ENCODE measurements around the gene ALKBH7.
"Not testable (repeated sequence)": the region's sequence is repeated elsewhere in the genome, so short reads cannot be mapped to it uniquely, and the experiment has no call there.

Gene ALKBH7

DNA sequence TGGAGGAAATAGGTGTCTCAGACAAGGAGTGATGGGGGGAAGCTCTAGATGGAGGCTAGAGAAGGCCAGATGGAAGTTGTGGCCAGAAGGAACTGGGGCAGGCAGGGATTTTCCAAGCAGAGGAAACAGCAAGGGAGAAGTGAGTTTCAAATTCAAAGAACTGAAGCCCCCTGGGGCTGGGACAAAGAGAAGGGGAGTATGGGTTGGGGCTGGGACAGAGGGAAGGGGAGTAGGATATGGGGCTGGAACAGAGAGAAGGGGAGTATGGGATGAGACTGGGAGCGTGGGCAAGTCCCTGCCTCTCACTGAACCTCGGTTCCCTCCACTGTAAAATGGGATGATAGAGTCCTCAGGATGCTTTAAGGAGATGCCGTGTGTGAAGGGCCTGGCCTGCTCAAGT is 22.2 kb downstream of the ALKBH7 start:
- no peak for FAIRE-seq

DNA sequence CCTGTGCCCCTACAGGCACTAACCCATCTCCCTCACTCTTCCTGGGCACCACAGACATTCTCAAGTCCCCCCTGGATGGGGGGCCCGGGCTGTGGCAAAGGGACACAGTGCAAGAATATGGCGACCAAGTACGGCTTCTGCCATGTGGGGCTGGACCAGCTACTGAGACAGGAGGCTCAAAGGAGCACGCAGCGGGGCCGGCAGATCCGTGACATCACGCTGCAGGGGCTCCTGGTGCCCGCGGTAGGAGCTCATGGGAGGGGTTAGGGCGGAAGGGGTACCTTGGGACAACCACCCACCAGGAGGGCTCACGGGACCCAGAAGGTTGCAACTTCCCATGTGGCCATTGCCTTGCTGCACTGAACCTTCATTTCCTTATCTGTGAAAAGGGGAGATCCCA is 23.7 kb downstream of the ALKBH7 start:
- FAIRE-seq: no peak
- no peak for DNase-seq (ENCODE audit: insufficient read length, low spot score)

More for the DNA sequence above, 22.2 kb downstream of the ALKBH7 start:
- DNase-seq (ENCODE audit: insufficient read length, low spot score): no peak

DNA sequence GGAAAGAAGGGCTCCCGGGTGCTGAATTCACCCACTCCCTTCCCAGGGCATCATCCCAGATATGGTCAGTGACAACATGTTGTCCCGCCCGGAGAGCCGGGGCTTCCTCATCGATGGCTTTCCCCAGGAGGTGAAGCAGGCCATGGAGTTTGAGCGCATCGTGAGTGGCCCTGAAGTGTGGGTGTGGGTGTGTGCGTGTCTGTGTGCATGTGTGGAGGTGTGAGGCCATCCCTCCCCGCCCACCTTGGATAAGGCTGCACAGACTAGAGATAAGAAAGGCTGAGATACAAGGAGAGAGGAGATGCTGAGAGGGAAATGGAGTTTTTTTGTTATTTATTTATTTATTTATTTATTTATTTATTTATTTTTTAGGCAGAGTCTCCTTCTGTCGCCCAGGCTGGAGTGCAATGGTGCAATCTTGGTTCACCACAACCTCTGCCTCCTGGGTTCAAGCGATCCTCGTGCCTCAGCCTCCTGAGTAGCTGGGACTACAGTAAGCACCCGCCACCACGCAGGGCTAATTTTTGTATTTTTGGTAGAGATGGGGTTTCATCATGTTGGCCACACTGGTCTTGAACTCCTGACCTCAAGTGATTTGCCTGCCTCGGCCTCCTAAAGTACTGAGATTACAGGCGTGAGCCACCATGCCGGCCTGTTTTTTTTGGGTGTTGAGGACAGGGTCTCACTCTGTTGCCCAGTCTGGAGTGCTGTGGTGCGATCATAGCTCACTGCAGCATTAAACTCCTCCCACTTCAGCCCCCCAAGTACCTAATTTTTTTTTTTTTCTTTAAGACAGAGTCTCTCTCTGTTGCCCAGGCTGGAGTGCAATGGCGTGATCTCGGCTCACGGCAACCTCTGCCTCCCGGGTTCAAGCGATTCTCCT is 27.7 kb downstream of the ALKBH7 start:
- not testable (repeated sequence) for FAIRE-seq; DNase-seq (ENCODE audit: insufficient read length, low spot score)

DNA sequence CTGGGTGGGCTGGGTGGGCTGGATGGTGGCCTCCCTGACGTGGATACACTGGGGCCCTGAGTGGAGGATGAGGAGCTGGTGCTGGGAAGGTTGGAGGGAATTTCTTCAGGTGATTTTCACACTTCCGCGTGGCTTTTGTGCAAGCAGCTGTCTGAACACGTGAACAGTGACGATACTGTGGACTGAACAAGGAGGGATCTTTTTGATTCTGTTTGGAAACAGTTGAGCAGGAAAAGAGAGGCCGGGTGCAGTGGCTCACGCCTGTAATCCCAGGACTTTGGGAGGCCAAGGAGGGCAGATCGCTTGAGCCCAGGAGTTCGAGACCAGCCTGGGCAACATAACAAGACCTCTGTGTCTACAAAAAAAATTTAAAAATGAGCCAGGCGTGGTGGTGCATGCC is 29.5 kb downstream of the ALKBH7 start:
- FAIRE-seq (no peak), DNase-seq (ENCODE audit: insufficient read length, low spot score) (no peak)

DNA sequence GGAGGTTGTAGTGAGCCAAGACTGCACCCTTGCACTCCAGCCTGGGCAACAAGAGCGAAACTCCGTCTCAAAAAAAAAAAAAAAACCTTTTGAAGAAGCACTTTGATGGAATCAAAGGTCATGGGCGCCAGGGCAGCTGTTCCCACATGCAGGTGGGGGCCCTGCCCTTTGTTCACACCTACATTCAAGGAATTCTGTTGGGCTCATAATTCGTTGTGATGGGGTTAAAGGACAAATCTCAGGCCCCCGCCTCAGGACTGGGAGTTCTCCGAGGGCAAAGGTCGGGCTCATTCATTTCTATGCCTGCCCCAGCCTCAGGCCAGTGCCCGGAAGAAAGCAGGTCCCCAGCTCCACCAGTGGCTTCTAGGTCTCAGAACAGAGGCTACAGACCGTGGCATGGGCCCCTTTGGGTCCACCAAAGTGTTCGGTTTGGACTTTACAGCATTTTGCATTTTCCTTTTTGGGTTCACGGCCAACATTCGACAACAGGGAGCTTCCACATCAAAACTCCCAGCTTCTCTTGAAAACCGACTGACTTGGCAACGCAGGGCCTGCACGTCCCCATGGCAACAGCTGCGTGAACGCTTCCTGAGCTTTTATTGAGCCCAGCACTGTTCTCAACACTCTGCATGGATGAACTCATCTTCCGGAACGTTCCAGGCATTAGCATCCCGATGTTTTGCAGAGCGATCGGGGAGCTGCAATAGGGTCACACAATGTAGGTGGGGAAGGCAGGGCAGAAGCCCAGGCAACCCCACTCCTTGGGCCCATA is 30.4 kb downstream of the ALKBH7 start:
- DNase-seq (ENCODE audit: insufficient read length, low spot score): no peak

DNA sequence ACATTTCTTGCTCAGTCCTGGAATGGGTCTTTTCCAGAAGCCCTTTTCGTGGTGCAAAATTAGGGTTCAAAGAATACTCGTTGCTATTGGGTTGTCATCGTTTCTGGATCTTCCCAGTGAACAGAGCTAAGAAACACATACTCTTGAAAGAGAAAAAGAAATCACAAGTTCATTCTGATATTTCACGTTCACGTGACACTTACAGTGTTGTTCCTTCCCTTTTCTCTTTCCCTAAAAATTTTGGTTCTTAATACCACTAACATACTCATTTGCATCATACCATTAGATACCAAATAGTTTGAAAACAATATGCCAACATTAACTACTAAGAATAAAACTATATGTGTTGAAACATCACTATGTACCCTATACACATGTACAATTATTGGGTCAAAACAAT is 33.8 kb downstream of the ALKBH7 start:
- DNase-seq (ENCODE audit: insufficient read length, low spot score): no peak
- FAIRE-seq: no peak

More for the DNA sequence above, 30.4 kb downstream of the ALKBH7 start:
- FAIRE-seq: no peak

DNA sequence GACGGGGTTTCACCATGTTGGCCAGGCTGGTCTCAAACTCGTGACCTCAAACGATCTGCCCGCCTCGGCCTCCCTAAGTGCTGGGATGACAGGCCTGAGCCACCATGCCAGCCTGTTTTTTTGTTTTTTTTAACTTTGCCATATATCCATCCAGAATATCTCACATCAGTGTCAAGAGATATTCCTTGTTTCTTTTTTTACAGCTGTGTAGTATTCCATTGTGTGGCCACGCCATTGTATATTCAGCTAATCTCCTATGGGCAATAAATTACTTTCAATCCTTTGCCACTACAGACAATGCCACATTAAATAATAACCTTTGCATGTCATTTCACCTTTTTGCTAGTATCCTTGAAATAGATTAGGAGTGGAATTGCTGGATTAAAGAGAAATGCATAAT is 36.8 kb downstream of the ALKBH7 start:
- no peak for FAIRE-seq
- no peak for DNase-seq (ENCODE audit: insufficient read length, low spot score)

DNA sequence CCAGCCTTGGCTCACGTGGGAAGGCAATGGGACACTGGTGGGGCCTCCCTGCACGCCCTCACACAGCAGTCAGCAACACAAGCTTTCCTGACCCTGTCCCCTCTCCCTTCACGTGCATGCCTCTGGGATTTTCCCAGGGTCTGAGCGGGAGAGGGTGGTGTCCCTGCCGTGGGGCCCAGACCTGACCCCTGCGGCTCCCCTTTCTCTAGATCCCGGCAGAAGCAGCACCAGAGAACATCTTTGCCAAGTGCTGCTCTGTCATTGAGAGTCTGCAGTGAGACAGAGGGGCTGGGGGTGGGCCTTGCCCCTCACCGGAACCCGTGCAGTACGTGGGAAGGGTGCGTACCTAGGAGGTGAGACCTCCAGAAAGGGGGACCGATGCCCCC is 39.5 kb downstream of the ALKBH7 start:
- no peak for DNase-seq (ENCODE audit: insufficient read length, low spot score)
- no peak for FAIRE-seq

DNA sequence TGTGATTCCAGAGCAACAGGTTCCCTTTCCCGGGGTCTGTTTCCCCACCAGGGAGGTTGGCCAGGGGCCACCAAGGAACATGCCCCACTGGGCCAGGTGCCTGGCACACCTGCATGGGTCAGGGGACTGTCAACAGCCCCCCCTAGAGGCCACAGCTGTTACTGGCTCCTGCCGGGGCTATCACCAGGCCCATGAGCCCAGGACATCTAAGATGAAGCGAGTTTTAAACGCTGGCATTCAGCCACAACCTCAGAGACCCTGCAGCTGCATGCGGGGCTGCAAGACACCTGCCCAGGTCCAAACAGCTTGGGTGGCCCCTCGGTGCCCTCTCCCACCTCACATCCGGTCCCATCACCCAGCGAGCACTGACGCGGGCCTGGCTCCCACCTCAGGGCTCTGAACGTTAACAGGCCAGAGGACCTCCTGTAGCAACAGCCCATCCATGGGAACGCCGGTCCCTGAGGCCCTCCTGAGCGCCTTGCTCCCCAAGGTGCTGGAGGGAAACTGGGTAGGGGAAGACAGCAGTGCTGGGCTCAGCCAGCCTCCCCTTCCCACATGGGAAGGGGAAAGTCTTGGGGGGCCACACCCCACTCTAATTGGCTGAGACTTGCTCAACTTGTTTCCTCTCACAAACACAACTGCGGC is 40.0 kb downstream of the ALKBH7 start:
- FAIRE-seq (no peak), DNase-seq (ENCODE audit: insufficient read length, low spot score) (peak; percentile 73)

DNA sequence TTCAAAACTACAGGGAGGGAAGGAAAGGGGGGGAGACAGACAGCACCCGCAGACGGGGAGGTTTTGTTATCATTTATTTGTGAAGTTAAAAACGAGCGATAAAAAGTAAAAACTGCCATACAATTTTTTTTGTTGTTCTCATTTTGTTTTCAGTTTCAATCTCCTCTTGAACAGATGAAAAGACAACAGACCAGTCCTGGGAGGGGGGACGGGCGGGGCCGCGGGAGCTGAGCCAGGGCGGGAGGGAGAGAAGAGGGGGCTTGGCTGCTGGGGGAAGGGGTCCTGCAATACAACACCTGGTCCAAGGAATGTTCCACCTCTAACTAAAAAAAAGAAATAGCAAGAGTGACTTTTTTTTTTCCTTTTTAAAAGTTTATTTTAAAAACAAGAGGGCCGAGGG is 40.7 kb downstream of the ALKBH7 start:
- FAIRE-seq: no peak
- DNase-seq (ENCODE audit: insufficient read length, low spot score): no peak

DNA sequence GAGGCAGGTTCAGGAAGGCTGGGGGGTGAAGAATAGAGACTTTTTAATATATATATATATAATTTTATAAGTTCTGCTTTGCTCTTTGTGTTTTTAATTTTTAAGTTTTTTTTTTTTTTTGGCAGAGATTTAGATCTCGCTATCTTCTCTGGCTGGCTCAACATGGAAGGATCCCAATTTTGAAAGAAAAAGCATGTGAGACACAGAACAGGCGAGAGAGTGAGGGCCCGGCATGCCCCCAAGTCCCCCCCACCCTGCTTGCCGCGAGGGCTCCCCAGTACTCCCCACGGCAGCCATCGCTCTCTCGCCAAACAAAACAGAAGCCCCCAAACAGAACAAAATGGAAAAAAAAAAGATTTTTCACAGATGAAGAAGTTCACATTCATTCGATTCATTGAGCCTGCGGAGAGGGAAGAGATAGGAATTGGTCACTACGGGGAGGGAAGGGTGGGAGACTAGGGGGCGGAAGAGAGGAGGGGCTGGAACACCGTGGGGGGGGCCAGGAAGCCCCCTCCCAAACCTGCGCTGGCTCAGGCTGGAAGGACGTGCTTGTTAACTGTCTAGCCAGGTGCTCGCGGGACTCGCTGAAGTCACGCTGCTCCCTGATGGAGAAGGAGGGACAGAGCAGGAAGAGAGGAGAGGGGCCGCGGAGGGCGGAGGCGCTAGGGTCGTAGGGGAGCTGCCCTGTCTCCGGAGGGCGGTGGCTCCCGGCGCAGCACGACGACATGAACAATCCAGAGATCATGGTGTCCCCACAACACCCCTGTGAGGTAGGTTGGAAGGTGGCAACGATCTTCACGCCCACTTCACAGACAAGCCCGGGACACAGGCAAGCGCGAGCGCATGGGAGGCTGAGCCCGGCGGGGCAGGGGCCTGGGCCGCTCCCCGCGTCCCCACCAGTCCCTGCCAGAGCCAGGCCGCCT is 41.4 kb downstream of the ALKBH7 start:
- FAIRE-seq (no peak), DNase-seq (ENCODE audit: insufficient read length, low spot score) (no peak)

DNA sequence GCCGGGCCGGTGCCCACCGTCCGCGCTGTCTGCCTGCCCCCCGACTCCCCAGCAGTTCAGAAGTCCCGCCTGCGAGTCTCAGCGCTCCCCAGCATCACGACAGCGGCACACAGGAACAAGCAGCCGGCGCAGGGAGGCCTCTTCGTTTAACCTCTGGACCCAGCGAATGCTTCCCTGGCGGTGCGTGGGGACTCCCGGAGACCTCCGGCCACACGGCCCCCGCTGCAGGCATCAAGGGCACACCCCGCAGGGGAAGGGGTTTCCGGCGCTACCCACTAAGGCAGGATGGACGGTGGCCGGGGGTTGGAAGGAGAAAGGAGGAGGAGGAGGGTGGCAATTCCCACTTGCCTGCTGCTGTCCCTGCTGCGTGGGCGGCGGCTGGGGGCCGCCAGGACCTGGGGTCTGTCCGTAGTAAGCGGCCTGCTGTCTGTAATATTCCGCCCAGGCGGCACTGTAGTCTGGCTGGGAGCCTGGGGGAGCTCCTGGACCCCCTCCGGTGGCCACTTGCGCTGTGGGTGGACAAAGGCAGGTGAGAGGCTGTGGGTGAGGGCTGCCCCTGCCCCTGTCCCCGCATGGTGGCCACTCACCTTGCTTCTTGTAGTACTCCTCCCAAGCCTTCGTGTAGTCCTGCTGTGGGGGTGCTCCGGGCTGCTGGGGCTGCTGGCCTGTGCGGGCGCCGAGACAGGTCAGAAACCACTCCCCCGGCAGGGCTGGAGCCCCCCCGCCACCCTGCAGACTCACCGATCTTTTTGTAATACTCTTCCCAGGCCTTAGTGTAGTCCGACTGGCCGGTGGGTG is 42.4 kb downstream of the ALKBH7 start:
- FAIRE-seq: no peak
- no peak for DNase-seq (ENCODE audit: insufficient read length, low spot score)

DNA sequence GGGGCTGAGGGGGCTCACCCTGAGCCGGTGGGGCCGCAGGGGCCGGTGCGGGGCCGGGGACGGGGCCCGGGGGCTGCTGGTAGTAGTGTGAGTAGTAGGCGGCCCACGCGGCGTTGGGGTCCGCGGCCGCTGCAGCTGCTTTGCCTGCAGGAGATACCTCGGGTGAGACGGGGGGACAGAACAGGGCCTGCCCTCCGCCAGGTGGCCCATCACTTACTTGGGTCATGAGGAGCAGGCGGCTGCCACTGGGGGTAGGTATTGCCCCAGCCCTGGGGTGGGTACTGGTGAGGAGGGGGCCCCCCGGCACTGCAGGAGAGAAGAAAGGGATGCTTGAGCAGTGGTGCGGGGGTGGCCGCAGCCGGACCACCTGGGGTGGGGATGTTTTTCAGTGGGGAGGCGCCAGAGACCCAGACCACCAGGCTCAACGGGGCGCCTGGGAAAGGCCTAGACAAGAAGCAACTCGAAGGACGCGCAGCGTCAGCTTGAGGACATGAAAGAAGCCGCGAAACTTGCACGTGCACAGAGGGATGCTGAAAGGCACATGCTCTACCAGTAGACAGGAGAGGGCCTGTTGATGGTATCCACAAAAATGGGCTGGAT is 43.1 kb downstream of the ALKBH7 start:
- DNase-seq (ENCODE audit: insufficient read length, low spot score) (no peak), FAIRE-seq (no peak)

DNA sequence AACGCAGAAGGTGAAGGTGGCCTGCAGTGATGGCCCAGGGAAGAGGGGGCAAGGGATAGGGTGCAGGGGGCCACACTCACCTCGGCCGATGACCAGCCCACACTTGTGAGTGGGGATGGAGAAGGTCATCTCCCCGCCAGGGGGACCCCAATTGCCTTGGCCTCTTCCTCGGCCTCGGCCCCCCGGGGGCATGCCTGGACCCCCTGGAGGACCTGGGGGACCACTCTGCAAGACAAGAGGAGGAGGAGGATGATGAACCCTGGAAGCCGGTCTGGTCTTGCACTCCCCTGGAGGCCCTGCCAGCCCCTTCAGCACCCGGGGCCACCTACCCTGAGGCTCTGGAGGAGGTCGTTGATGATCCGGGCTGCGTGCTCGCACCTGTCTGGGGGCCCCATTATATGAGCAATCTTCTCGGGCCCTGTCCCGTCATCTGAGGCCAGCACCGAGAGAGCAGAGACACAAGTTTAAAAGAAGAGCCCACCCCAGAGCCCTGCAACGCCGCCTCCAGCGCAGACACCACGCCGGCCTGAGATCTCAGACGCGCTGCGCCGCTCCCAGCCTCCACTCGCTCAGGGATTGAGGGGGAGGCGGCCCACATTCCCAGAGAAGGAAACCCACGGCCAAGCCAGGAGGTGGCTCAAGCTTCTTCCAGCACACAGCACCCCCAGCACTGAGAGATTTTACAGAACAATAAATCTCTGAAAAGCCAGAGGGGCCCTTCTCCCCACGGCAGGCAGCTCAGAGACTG is 44.2 kb downstream of the ALKBH7 start:
- no peak for DNase-seq (ENCODE audit: insufficient read length, low spot score)
- FAIRE-seq: no peak

DNA sequence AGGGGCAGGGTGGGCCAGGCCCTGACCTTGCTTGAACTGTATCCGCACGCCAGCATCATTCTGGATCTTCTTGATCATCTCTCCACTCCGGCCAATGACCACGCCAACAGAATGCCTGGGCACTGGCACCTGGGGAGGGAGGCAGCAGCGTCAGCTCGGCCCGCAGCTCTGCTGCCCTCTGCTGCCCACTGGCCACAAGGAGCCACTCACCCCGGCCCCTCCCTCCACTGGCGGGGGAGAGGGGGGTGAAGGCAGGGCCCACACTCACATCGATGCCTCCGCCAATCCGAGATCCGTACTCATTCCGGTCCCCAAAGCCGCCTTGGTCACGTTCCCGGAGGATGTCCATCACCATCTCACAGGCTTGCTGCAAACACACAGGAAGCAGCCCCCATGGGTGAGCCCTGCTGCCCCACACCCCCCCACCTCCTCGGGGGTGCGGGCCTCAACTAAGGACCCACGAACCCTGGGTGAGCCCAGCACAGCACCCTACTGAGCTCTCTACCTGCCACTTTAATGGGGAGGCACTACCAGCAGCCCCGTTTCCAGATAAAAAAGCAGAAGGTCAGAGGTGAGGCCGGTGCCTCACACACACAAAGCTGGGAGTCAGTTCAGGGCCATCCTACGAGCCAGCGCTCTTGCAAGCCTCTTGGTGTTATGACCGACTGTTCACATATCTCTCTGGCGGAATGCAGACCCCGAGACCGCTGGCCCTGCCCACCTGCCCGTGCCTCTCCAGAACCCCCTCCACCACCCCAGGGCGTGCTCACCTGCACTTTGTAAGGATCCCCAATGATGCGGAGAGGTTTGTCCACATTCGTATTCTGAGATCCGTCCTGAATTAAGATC is 45.3 kb downstream of the ALKBH7 start:
- FAIRE-seq (no peak), DNase-seq (ENCODE audit: insufficient read length, low spot score) (no peak)

DNA sequence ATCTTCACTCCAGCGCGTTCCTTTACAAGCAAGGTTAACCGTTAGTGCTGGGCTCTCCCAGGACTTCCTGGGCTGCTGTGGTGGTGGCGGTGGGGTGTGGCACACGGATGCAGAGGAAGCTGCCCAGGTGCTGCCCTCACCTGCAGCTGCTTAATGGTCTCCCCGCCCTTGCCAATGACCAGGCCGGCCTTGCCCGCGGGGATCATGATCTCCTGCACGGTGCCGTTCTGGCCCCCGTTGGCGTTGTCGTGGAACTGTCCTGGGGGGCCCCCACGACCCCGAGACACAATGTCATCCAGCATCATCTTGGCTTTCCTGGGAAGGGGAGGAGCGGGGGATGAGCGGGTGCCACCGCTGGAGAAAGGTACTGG is 46.0 kb downstream of the ALKBH7 start:
- DNase-seq (ENCODE audit: insufficient read length, low spot score) (no peak), FAIRE-seq (no peak)

DNA sequence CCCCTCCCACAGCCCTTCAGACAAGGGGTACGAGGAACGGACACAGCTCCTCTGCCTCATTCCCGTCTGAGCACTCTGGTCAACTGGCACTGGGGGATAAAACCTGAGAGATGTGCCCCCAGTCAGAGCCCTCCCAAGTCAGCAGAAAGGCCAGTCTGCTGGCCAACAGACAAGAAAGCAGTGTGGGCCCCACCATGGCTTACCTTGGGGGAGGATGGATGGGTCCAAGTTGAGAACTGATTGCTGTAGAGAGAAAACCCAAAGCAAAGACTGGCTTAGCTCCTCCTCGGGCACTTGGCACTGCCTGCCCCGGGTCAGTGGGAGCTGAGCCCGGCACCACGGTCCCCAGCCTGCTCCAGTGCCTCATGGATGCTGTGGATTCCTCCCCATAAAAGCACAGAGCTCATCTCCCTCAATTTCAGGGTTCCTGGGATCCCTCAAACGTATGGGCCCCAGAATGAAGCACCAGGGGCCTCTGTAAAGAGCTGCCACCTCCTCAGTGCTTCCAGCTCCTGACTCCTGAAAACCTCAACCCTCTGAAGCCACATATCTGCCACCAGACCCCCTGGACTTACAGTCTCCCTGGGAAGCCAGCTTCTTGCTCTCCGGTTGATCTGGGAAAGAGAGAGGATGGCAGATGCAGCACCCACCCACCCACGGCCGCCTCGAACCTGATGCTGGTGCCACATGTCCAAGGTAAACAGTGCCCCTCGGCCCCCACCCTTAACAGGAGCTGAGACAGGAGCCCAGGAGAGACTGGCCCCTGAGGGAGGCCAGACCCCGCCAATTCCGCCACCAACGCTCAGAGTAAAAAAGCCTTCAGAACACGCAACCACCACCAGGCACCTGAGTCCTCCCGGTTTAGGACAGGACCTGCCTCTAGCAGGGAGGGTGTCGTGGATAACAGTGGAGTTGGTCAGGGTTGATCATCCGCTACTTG is 48.8 kb downstream of the ALKBH7 start:
- no peak for FAIRE-seq

More for the DNA sequence above, 48.8 kb downstream of the ALKBH7 start:
- no peak for DNase-seq (ENCODE audit: insufficient read length, low spot score)
